Left ventricle myocardium superior (tissue), 1 donor: ENCODE results near the gene TXNRD1. TPM values are rescaled to one million over a fixed set of nuclear protein-coding genes. Genes with fewer than 3 reads are reported as not detected.
A peak's percentile ranks its signal among the peaks of the same experiment; 100 is the strongest.

Experiments
- ATAC-seq: fragments of 200-7000 bp; cut with Tn5 transposase; one replicate; pipeline ENCODE4 v1.9.1; 2020; ENCODE audit warnings: mild to moderate bottlenecking, moderate library complexity
- DNase-seq: peaks from one replicate; pipeline ENCODE4 v3.0.0-alpha.2; 2020
- intact Hi-C: fragments of 100-400 bp; cut with micrococcal nuclease; formaldehyde crosslinking; loops from one replicate; pipeline ENCODE4 v1.11.0; 2022
- total RNA-seq: library from RNA; stranded (reverse); fragmentation: NEBNext Ultra II Directional; extraction: Animal tissue kit (Norgen Biotek cat#: 25700); gene quantifications from one replicate; pipeline ENCODE4 v1.2.1, GENCODE V29; 2021
- donor health status: DM: no; HTN: yes; CAD: no; lungs with severe emphysema.

Gene TXNRD1
- total RNA-seq, 1 donor from 2014 or later: 88.0 TPM

- intact Hi-C loops: no loop called here
- DNase-seq (no peak), ATAC-seq (no peak)
These were observed 120.5 kb downstream of the TXNRD1 start for GRCh38 chr12:104336115-104336514.

GRCh38 chr12:104337030-104337558, 121.5 kb downstream of the TXNRD1 start:
- ATAC-seq (no peak), DNase-seq (no peak)
- intact Hi-C loops: no loop called here

GRCh38 chr12:104339663-104340062, 124.1 kb downstream of the TXNRD1 start:
- intact Hi-C loops: no loop called here
- ATAC-seq (no peak), DNase-seq (no peak)

- ATAC-seq (no peak), DNase-seq (no peak)
- intact Hi-C loops: no loop called here
These were observed 124.6 kb downstream of the TXNRD1 start for GRCh38 chr12:104340177-104340576.

- intact Hi-C loops: no loop called here
- no peak for DNase-seq
- ATAC-seq: peak; percentile 25
These were observed 125.5 kb downstream of the TXNRD1 start for GRCh38 chr12:104340925-104341611.

GRCh38 chr12:104342147-104342546, 126.6 kb downstream of the TXNRD1 start:
- DNase-seq: no peak
- ATAC-seq: no peak
- intact Hi-C loops: no loop called here

- intact Hi-C loops: no loop called here
- no peak for ATAC-seq
- no peak for DNase-seq
These were observed 127.2 kb downstream of the TXNRD1 start for GRCh38 chr12:104342635-104343249.

GRCh38 chr12:104344682-104345081, 129.1 kb downstream of the TXNRD1 start:
- intact Hi-C loops: no loop called here
- no peak for ATAC-seq

GRCh38 chr12:104345234-104346066, 129.9 kb downstream of the TXNRD1 start:
- intact Hi-C loops: no loop called here
- ATAC-seq (peak; percentile 53), DNase-seq (no peak)

More at GRCh38 chr12:104344682-104345081, 129.1 kb downstream of the TXNRD1 start:
- DNase-seq: no peak

GRCh38 chr12:104347374-104348075, 131.9 kb downstream of the TXNRD1 start:
- intact Hi-C loops: no loop called here
- ATAC-seq (no peak), DNase-seq (no peak)

GRCh38 chr12:104348283-104348993, 132.9 kb downstream of the TXNRD1 start:
- DNase-seq: no peak
- intact Hi-C loops: no loop called here
- no peak for ATAC-seq

- intact Hi-C loops: no loop called here
- DNase-seq: no peak
- no peak for ATAC-seq
These were observed 133.5 kb downstream of the TXNRD1 start for GRCh38 chr12:104348994-104349494.

GRCh38 chr12:104350211-104351056, 134.9 kb downstream of the TXNRD1 start:
- ATAC-seq: no peak
- no peak for DNase-seq
- intact Hi-C loops: no loop called here

GRCh38 chr12:104351057-104351983, 135.7 kb downstream of the TXNRD1 start:
- peak; percentile 42 for ATAC-seq
- no peak for DNase-seq
- intact Hi-C loops: no loop called here

- no peak for DNase-seq
- ATAC-seq: peak; percentile 19
- intact Hi-C loops: no loop called here
These were observed 136.6 kb downstream of the TXNRD1 start for GRCh38 chr12:104352106-104352713.
